Thyroid gland (tissue), 4 donors: ENCODE results near the gene PPIH.

Experiments
- POLR2A ChIP-seq, 2 donors: fragments of 450-650 bp; IDR thresholded peaks; one replicate each; pipeline ENCODE4 v1.6.1; 2017; ENCODE audit warnings: antibody characterized with exemption in 2 of 2, mild to moderate bottlenecking in 2 of 2, moderate library complexity in 1 of 2
- TF ChIP-seq, protein P1 (sequence below), 6 experiments: fragments of 200-600 bp in 3 of 6; fragments of 450-650 bp in 3 of 6; sonication (generic) in 3 of 6; IDR thresholded peaks; one replicate each; pipeline ENCODE4 v1.5.1; 2016 to 2019; ENCODE audit warnings: antibody characterized with exemption in 6 of 6, mild to moderate bottlenecking in 2 of 6, inconsistent platforms in 1 of 6, moderate library complexity in 1 of 6

DNA sequence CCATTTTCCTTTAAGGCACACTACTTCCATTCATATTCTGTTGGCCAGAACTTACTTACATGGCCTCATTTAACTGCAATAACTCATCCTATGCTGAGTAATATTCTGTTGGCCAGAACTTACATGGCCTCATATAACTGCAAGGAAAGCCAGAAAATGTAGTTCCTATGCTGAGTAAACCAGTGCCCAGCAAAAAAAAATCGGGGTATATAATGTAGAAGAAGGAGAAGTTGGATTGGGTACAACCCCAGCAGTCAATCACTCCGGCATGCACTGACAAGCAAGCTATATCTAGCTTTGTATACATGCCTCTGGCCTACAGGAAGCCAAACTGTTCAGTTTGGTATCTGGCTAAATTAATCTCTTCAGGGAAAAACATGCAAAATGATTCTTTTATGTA is 39.4 kb upstream of the PPIH start:
- TF ChIP-seq, protein P1, sequence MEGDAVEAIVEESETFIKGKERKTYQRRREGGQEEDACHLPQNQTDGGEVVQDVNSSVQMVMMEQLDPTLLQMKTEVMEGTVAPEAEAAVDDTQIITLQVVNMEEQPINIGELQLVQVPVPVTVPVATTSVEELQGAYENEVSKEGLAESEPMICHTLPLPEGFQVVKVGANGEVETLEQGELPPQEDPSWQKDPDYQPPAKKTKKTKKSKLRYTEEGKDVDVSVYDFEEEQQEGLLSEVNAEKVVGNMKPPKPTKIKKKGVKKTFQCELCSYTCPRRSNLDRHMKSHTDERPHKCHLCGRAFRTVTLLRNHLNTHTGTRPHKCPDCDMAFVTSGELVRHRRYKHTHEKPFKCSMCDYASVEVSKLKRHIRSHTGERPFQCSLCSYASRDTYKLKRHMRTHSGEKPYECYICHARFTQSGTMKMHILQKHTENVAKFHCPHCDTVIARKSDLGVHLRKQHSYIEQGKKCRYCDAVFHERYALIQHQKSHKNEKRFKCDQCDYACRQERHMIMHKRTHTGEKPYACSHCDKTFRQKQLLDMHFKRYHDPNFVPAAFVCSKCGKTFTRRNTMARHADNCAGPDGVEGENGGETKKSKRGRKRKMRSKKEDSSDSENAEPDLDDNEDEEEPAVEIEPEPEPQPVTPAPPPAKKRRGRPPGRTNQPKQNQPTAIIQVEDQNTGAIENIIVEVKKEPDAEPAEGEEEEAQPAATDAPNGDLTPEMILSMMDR (IDR thresholded peaks at IDR 0.05) = no peak
- TF ChIP-seq POLR2A (IDR thresholded peaks at IDR 0.05) = no peak
